Fibroblast of skin of left quadriceps (primary cell): ENCODE measurements around the gene NAT8L.

Experiments
- DNase-seq, 2 experiments: peaks; one replicate each; pipeline ENCODE4 v3.0.0-alpha.2; 2013; ENCODE audit warnings: low read depth in 2 of 2

The NAT8L gene

DNA sequence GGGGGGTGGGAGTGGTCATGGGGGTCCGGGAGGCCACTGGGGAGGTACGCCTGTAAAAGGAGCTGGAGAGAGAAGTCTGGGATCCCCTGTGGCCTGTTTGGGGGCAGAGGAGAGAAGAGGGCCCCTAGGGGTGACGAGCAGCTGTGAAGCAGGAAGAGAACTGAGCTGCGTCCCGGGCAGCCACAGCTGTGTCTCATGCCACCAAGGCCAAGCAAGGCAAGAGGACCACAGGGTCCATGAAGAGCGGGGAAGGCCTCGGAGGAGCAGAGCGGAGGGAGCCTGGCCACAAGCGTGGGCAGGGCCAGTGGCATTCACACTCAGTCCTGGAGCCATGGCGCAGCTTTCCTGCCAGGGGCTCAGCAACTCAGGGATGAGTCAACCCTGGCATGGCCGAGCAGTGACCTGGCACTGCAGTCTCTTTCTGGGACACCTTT lies 13.6 kb upstream of the NAT8L start:
- no peak for DNase-seq

DNA sequence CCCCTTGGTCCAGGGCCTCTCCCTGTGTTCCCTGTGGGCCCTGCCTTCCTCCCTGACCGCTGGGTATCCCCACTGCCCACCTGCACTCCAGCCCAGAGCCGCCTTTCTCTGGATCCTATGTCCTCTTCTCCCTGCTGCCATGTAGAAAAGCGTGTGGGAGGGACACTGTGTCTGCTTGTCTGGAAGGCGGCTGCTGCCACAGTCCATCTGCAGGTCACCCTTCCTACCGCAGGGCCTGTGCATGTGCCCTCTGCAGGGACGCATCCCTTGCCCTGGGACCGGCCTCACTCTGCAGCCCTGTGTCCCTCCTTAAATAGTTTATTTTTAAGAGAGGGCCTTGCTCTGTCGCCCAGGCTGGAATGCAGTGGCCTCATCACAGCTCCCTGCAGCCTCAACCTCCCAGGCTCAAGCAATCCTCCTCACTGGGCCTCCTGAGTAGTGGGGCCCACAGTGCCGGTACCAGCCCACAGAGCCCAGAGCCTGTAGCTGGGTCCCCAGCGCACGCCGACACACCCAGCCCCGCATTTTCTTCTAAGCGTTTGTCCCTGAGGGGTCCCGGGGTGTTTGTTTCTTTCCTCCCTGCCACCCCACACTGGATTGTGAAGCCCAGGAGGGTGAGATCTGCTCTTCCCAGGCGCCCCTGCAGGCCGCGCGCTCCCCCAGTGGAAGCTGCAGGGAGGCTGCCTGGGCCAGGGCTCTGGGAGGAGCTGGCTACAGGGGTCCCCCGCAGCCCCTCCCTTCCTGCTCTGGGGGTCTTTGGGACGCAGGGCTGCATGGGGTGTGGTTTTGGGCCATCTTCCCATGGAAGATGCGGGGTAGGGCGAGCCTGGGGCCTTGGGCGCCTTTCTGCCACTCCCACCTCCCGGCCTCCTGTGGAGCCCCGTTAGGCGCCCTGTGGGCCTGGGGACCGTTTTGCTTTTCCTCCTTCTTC lies 12.8 kb upstream of the NAT8L start:
- DNase-seq: no peak

DNA sequence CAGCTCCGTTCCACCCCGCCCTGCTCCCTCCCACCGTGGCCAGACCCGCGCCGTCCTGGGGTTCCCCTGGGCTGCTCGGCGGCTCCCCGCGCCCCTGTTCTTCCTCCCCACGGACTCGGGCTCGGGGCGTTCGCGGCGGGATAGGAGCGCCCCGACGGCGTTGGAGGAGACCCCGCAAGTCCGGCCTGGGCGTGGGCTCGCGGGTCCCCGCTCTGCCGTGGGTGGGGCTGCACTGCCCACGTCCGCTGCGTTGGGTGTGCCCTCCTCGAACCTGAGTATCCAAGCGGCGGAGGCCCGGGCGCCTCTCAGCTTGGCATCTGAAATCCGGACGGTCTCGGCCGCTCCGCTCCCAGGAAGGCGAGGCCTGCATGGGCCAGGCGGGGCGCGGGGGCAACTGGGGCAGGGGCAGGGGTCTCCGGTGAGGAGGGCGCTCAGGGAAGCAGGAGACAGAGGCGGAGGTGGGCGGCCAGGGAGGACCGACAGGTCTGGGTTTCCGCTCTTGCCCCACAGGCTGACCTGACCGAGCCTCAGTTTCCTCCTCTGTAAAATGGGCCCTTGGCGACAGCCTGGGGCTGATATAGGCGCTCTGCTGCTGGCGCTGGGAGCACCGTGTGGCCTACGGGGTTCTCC lies 12.0 kb upstream of the NAT8L start:
- DNase-seq: no peak

DNA sequence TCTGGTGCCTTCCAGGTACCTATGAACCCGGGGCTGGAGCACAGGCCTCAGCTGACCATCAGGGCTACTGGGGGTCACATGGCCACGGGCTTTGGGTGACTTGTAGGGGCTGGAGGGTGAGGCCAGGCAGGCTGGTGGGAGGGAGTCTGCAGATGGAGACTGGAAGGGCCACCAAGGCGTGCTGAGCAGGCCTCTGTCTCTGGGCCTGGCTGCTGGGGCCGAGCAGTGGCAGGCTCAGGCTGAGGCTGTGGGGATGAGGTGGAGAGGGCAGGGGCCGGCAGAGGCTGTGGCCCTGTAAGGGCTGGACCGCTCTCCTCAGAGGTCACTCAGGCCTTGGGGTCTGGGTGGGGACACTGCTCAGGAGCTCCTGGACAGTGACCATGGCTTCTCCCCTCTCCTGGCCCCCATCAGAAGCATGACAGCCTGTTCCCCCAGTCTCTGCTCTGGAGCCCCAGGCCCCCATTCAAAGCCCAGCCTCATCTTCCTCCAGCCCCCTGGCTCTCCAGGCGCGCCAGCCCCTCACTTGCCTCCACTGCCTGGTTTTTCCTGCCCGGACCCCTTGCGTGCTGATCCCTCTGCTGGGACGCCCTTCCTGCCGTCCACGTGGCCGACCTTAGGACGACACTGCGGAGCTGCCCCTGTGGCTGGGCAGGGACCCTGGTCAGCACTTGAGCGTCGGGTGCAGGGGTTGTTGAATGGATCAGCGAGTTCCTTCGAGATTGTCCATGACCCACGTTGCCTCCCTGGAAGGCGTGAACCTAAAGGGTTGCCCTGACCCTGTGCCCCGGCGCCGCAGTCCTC lies 11.1 kb upstream of the NAT8L start:
- no peak for DNase-seq

DNA sequence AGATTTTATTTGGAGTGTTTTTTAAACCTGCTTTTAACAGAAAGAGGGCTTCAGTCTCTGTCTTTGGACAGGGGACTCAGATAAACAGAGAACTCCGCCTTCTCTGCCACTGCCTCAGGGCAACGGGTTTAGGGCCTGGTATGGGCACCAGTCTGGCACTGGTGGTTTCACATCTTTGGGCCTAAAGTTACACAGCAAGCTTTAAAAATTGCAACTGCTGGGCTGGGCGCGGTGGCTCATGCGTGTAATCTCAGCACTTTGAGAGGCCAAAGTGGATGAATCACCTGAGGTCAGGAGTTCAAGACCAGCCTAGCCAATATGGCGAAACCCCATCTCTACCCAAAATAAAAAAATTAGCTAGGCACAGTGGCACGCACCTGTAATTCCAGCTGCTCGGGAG lies 10.3 kb upstream of the NAT8L start:
- DNase-seq: no peak

DNA sequence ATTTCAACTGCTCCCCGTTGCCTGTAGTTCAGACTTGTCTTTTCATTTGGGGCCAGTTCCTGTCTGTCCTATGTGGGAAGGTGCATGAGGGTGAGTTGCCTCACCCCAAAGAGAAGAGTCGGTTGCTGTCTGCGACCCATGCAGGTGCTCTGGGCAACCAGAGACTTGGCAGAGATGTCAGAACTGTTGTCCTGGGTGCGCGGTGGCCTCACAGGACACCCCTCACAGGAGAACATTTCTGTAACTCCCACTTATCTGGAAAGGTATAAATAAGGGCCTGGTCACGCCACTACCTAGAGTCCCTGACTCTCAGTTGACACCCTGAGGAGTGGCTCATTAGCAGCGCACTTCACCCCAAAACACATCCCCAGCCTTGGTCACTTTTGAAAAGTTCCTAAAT lies 9.7 kb upstream of the NAT8L start:
- DNase-seq: no peak

DNA sequence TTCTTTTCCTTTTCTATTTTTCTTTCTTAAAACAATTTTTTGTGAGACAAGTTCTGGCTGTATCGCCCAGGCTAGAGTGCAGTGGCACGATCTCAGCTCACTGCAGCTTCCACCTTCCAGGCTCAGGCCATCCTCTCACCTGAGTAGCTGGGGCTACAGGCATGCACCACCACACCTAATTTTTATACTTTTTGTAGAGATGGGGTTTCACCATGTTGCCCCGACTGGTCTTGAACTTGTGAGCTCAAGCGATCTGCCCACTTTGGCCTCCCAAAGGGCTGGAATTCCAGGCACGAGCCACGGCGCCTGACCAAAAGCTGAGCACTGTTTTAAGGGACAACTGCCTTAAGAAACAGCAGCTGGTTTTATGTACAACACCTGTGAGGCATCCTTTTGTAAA lies 9.3 kb upstream of the NAT8L start:
- DNase-seq: no peak

DNA sequence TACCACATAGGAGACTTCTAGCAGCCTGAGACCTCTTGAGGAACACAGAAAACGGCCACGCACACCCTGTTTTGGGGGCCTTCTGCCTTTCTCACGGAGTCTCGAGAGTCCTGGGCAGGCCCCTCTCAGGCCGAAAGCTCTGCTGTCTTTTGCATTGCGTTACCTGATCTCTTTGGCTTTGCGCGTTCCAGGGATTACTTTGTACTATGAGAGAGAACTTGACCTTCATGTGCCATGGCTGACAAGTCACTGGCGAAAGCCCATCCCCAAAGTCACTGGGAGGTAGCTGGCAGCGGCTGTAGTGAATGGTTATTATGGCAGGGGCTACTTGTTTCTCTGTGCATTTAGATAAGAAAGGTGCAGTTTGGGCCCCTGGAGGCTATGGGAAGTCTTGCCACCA lies 8.0 kb upstream of the NAT8L start:
- no peak for DNase-seq

DNA sequence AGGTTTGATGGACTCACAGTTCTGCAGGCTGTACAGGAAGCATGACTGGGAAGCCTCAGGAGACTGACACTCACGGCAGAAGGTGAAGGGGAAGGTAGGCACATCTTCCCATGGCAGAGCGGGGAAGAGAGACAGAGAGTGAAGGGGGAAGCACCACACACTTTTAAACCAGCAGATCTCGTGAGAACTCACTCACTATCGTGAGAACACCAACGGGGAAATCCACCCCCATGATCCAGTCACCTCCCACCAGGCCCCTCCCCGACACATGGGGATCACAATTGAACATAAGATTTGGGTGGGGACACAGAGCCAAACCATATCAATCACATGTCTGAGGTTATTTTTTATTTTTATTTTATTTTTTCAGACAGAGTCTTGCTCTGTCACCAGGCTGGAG lies 4.9 kb upstream of the NAT8L start:
- DNase-seq: no peak

DNA sequence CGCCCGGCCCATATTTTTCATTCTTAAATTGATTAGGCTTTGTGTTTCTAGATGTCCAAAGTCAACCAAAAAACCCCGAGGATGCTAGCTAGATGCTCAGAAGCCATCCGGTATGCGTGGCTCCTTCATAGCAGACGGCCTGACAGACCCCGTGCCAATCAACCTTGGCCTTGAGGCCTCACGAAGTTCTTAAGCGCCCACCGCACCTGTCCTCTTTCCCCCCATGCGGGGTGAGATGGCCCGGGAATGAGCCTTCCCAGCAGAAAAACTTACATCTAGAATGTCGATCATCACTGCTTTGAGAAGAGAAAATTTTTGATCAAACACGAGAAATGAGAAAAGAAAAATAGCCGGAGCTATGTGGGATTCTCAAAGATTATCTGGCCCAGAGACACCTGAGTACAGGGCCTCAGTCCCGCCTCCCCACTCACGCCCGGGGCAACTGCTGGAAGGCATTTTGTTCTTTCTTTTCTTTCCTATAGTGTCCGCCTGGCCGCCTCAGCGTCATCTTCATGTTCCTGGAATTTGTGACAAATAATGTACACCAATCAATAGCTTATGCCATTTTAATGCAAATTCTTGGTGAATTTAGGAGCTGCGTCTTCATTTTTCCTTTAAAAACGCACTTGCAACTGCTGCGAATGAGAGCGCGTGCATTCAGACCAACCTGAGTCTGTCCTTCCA lies 1.6 kb upstream of the NAT8L start:
- DNase-seq: no peak

DNA sequence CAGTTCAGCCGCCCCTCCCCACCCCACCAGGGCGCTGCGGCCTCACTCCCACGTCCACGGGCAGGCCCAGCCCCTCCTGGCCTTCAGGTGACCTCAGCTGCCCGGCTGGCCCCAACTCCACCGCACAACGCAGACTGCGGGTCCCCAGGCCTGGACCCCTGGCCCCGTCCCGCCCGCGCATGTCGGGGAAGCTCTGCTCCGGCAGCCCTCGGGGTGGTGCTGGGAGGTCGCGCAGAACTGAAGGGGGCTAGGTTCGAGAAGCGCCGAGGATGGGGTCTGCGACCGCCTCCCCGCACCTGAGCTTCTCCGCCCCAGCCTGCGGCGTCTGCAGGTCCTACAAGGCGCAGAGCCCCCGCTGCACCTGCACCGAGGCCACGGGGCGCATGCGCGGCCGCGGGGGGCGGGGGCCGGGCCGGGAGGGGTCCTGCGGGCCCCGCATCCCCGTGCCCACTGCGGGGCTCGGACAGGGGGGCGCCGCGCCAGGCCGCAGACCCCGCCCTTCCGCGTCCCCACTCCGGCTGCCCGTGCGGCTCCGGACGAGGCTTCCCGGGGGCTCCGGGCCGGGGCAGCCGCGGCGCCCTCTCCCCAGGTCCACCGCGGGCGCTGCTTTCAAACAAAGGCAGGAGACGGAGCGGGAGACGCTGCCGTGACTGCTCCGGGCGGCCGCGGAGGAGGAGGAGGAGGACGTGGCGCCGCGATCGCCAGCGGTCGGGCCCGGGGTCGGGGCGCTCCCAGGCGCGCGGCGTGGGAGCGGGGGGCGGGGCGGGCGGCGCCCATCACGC lies 672 bp upstream of the NAT8L start:
- no peak for DNase-seq

DNA sequence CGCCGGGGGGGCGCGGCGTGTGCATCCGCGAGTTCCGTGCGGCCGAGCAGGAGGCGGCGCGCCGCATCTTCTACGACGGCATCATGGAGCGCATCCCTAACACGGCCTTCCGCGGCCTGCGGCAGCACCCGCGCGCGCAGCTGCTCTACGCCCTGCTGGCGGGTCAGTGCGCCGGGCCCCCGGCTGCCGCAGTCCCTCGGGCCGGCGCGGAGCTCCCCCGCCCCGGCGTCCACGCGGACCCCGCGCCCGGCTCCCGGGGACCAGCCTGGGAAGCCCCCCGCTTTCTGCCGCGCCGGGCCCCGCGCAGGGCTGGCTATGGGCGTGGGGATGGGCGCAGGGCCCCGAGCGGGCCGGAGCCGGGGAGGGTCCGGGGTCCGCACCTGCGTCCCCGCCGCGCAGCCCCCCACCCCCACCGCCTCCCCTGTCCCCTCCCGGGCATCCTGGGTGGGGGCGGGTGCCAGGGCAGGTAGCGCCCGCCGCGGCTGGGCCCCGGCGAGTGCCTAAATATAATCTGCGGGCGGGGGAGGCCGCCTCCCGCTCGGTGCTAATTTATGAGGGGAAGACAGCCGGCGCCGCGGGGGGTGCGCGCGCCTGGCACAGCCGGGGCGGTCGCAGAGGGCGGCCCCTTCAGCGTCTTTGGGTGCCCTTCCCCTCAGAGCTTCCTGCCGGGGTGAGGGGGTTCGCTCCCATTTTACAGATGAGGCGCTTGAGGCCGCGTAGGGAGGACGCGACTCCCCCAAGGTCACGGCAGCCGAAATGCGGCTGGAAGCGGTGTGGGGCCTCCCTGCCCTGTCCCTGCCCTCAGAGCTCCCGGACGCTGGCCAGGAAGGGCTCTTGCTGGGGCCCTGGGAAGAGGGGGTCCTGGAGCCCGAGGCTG lies 837 bp downstream of the NAT8L start:
- DNase-seq: no peak

DNA sequence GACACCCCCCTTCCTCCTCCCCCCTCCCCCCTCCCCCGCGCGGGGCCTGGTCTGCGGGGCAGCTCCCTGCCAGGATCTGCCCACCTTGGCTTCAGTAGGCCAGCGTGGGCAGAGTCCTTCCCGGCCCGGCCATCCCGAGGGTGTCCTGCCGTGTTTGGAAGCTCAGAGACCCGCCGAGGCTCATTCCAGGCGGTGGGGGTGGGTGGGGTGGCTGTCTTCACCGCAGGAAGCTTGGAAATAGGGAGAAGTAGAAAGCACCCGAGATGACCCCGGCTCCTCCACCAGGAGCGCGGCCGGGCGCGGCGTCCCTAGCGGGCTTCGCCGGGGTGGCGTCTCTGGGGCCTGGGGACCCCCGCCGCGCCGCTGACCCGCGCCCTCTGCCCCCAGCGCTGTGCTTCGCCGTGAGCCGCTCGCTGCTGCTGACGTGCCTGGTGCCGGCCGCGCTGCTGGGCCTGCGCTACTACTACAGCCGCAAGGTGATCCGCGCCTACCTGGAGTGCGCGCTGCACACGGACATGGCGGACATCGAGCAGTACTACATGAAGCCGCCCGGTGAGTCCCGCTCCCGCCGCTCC lies 1.6 kb downstream of the NAT8L start:
- DNase-seq: no peak

DNA sequence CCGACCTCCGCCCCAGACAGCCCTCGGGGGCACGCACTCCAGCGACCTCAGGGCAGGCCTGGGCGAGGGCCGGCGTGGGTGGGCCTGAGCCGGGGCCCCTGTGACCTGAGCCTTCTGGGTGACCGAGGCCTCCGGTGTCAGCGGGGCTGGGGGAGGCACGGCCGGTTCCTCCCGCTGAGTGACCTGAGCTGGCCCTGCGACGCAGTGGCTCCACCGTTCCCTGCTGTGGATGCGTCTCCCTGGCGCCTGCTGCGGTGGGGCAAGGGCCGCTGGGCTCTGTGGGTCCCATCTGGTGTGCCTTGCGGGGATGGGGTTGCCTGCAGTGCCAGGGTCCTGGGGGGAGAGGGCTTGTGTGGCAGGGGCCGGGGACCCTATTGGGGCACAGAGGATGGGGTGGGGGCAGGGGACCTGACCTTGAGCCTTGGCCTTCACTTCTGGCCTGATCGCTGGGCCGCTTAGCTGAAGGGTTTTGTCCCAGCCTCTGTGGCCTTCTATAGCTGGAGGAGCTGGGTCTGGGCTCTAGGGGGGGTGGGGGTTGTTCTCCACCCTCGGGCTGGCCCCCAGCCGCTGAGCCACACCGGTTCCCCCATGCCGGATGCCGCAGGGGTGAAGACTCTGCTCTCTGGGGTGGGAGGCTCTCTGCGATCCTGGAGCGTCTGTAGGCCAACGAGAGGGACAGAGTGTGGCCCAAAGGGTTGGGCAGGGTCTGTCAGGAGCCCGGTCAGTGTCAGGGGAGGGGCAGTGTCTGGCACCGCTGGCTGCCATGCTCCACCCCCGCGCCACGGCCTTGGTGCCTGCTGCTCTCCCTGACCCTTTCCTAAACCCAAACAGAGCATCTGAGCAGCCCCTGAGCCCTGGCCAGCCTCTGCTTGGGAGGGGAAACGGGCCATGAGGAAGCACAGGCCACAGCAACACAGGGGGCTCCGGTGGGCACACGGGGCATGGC lies 2.3 kb downstream of the NAT8L start:
- DNase-seq: no peak

DNA sequence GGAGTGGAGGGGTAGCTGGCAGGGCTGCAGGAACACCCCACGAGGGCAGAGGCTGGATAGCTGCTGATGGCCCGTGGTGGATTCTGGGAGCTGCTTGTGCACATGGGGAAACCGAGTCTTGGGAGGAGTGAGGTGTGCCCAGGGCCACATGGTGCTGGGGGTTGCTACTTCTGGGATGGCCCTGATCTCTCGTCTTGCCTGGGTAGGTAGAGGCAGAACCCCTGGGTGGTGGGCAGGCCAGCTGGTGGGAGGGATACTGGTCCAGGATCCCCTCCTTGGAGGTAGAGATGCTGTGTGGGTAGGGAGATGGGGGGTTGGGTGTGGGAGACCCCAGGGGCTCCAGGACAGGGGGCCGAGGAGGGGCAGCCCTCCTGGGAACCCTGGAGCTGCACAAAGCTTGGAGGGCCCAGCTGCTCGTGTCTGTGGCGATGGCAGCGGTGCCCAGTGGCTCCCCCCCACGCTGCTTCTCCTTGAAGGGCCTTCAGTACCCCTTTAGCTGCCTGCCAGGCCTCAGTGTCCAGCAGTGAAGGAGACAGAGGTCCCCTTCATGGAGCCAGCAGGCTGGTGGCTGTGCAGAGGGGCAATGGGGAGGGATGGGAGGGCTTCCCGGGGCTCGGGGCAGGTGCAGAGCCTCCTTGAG lies 3.2 kb downstream of the NAT8L start:
- no peak for DNase-seq

DNA sequence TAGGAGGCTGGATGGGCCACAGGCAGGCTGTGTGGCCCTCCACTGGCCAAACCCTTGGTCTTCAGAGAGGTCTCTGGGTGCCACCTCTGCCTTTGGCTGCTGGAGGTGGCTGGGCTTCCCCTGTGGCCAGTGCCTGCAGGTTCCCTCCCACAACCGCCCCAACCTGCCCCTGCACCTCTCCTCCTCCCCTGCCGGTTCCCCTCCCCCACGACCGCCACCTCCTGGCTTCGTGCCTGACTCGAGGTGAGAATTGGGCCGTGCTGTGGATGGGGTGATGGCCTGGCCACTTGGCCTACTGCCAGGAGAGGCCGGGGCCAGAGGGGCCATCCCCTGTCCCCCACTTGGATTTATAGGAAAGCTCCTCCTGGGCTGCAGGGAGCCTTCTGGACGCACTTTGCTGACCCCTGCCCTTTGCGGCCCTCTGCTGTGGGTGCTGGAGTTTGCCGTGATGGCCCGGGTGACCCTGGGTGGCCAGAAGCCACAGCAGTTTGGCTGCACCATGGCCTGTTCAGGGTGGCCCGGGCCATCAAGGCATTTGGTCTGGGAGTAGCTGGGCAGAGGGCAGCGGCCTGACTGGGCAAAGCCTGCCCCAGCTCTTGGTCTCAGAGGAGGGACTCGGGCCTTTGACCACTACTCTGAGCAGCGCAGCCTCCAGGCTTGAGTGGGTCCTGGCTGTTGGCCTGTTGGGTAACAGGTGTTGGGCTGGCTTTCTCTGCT lies 3.8 kb downstream of the NAT8L start:
- DNase-seq: no peak

DNA sequence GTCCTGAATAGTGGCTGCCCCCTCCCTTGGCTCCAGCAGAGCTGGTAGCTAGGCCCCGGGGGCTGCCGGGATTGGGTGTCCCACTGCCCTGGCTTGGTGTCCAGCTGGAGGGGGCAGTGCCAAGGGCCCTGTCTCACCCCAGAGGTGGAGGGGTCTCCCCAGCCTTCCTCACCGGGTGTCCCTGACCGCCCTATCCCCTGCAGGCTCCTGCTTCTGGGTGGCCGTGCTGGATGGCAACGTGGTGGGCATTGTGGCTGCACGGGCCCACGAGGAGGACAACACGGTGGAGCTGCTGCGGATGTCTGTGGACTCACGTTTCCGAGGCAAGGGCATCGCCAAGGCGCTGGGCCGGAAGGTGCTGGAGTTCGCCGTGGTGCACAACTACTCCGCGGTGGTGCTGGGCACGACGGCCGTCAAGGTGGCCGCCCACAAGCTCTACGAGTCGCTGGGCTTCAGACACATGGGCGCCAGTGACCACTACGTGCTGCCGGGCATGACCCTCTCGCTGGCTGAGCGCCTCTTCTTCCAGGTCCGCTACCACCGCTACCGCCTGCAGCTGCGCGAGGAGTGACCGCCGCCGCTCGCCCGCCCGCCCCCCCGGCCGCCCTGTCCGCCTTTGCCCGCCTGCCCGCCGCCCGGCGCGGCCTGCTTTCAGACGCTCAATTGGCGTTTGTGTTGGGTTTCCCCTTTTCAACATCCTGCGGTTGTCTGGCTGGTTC lies 4.6 kb downstream of the NAT8L start:
- DNase-seq: no peak
